ENCODE results near the gene WDFY4. TPM values are rescaled to one million over a fixed set of nuclear protein-coding genes. Genes with fewer than 3 reads are reported as not detected.

WDFY4 gene
- total and polyA plus RNA-seq, 4 donors: 0.57 to 7.1 (median 2.0) TPM

GRCh38 chr10:48727866-48728265 lies 43.2 kb downstream of the WDFY4 start:
- no peaks in the 10 kb centered on the region for H3K9me3 ChIP-seq (ENCODE audit: control insufficient read depth in 4 of 4, low read length in 3 of 4)
- H3K4me3 ChIP-seq (ENCODE audit: low read depth in 1 of 3, low read length in 3 of 3): no peak overlapping the region
- no peaks in the 10 kb centered on the region for H3K36me3 ChIP-seq (ENCODE audit: control insufficient read depth in 4 of 4, insufficient read depth in 3 of 4, low read depth in 1 of 4, low read length in 3 of 4)
- no peaks in the 10 kb centered on the region for H3K4me1 ChIP-seq (ENCODE audit: control insufficient read depth in 4 of 4, insufficient read depth in 4 of 4, low read length in 3 of 4)
- H3K27ac ChIP-seq (ENCODE audit: low read depth in 1 of 2, low read length in 2 of 2): no peak overlapping the region
- H3K27me3 ChIP-seq (ENCODE audit: control insufficient read depth in 4 of 4, insufficient read depth in 4 of 4, low read length in 3 of 4): no peaks in the 10 kb centered on the region
- 83% methylated on average over 3 of the region's 3 CpGs for WGBS
- DNase-seq (ENCODE audit: low spot score): no peak
- TF ChIP-seq SP1 (IDR thresholded peaks at IDR 0.05): no peak
- TF ChIP-seq TAF1 (conservative IDR thresholded peaks at IDR 0.05): no peak
- TF ChIP-seq RXRA (IDR thresholded peaks at IDR 0.05): no peak
- no peak for TF ChIP-seq JUND (IDR thresholded peaks at IDR 0.05)
- TF ChIP-seq ZBTB33 (IDR thresholded peaks at IDR 0.05): no peak
- no peak for TF ChIP-seq FOXA1 (IDR thresholded peaks at IDR 0.05)
- no peak for TF ChIP-seq HNF4A (conservative IDR thresholded peaks at IDR 0.05)
- no peak overlapping the region for H3K9ac ChIP-seq (ENCODE audit: low read depth in 1 of 2, low read length in 2 of 2)

GRCh38 chr10:48729222-48729621 lies 44.5 kb downstream of the WDFY4 start:
- 92% methylated on average over 5 of the region's 5 CpGs for WGBS
- Histone ChIP-seq H3K9me3 (ENCODE audit: control insufficient read depth in 4 of 4, low read length in 3 of 4) (no peaks in the 10 kb centered on the region), H3K36me3 (ENCODE audit: control insufficient read depth in 4 of 4, insufficient read depth in 3 of 4, low read depth in 1 of 4, low read length in 3 of 4) (no peaks in the 10 kb centered on the region), H3K27ac (ENCODE audit: low read depth in 1 of 2, low read length in 2 of 2) (no peak overlapping the region), H3K4me1 (ENCODE audit: control insufficient read depth in 4 of 4, insufficient read depth in 4 of 4, low read length in 3 of 4) (no peaks in the 10 kb centered on the region), H3K4me3 (ENCODE audit: low read depth in 1 of 3, low read length in 3 of 3) (no peak overlapping the region), H3K9ac (ENCODE audit: low read depth in 1 of 2, low read length in 2 of 2) (no peak overlapping the region), H3K27me3 (ENCODE audit: control insufficient read depth in 4 of 4, insufficient read depth in 4 of 4, low read length in 3 of 4) (no peaks in the 10 kb centered on the region)
- no peak for DNase-seq (ENCODE audit: low spot score)
- TF ChIP-seq MAX (IDR thresholded peaks at IDR 0.05) (no peak), EGR1 (IDR thresholded peaks at IDR 0.05; ENCODE audit: low read depth in 2 of 2) (no peak), YY1 (IDR thresholded peaks at IDR 0.05) (no peak), FOXA2 (IDR thresholded peaks at IDR 0.05) (no peak), GABPA (IDR thresholded peaks at IDR 0.05 in 1 of 2, conservative IDR thresholded peaks at IDR 0.05 in 1 of 2) (no peak), ATF3 (IDR thresholded peaks at IDR 0.05) (no peak), HNF4A (conservative IDR thresholded peaks at IDR 0.05) (no peak), NR2F2 (IDR thresholded peaks at IDR 0.05) (no peak), REST (IDR thresholded peaks at IDR 0.05) (no peak), FOXA1 (IDR thresholded peaks at IDR 0.05) (no peak), CTCF (IDR thresholded peaks at IDR 0.05; ENCODE audit: low read depth, low read length, missing input control) (no peak), HNF4G (IDR thresholded peaks at IDR 0.05) (no peak), RAD21 (IDR thresholded peaks at IDR 0.05) (no peak), JUND (IDR thresholded peaks at IDR 0.05) (no peak), TAF1 (conservative IDR thresholded peaks at IDR 0.05) (no peak), SP1 (IDR thresholded peaks at IDR 0.05) (no peak), ZBTB33 (IDR thresholded peaks at IDR 0.05) (no peak)

All from liver (tissue), 9 donors.